ENCODE data around the gene NIPBL.
A peak's percentile ranks its signal among the peaks of the same experiment; 100 is the strongest.
"Not testable (repeated sequence)": the region's sequence is repeated elsewhere in the genome, so short reads cannot be mapped to it uniquely, and the experiment has no call there.

Gene NIPBL

GRCh38 chr5:36901077-36901476 lies 24.5 kb downstream of the NIPBL start:
- not testable (repeated sequence) for H3K27me3 Mint-ChIP-seq; H3K27ac Mint-ChIP-seq; H3K4me3 Mint-ChIP-seq; DNase-seq; ATAC-seq (replicated peaks)
- Mint-ChIP-seq H3K36me3 (peaks cover 23 to 31% of the 10 kb centered on the region in 2 donors), H3K9me3 (peaks cover 7 to 16% of the 10 kb centered on the region in 2 donors), H3K4me1 (peaks cover 37 to 66% of the 10 kb centered on the region in 2 donors)

- DNase-seq (no peak), ATAC-seq (replicated peaks) (no peak)
- H3K27me3 Mint-ChIP-seq = no peaks in the 10 kb centered on the region
- peaks cover 7 to 16% of the 10 kb centered on the region in 2 donors for H3K9me3 Mint-ChIP-seq
- no peak overlapping the region for H3K4me3 Mint-ChIP-seq
- H3K36me3 Mint-ChIP-seq = peaks cover 23 to 31% of the 10 kb centered on the region in 2 donors
- peaks cover 36 to 64% of the 10 kb centered on the region in 2 donors for H3K4me1 Mint-ChIP-seq
- no peak overlapping the region for H3K27ac Mint-ChIP-seq
These were observed 25.3 kb downstream of the NIPBL start for GRCh38 chr5:36901856-36902255.

- Mint-ChIP-seq H3K4me3 (no peak overlapping the region), H3K36me3 (peaks cover 23 to 29% of the 10 kb centered on the region in 2 donors), H3K9me3 (peaks cover 7 to 16% of the 10 kb centered on the region in 2 donors), H3K27me3 (no peaks in the 10 kb centered on the region), H3K4me1 (peaks cover 35 to 64% of the 10 kb centered on the region in 2 donors), H3K27ac (no peak overlapping the region)
- no peak for DNase-seq
- no peak for ATAC-seq (replicated peaks)
These were observed 25.8 kb downstream of the NIPBL start for GRCh38 chr5:36902353-36902752.

- peaks cover 23 to 27% of the 10 kb centered on the region in 2 donors for H3K36me3 Mint-ChIP-seq
- peaks cover 29 to 56% of the 10 kb centered on the region in 2 donors for H3K4me1 Mint-ChIP-seq
- H3K27me3 Mint-ChIP-seq = no peaks in the 10 kb centered on the region
- no peak for ATAC-seq (replicated peaks)
- H3K9me3 Mint-ChIP-seq = peaks cover 7 to 16% of the 10 kb centered on the region in 2 donors
- no peak overlapping the region for H3K4me3 Mint-ChIP-seq
- DNase-seq = no peak
- H3K27ac Mint-ChIP-seq = no peak overlapping the region
These were observed 28.1 kb downstream of the NIPBL start for GRCh38 chr5:36904677-36905076.

- H3K27ac Mint-ChIP-seq = no peak overlapping the region
- H3K27me3 Mint-ChIP-seq = no peaks in the 10 kb centered on the region
- H3K4me3 Mint-ChIP-seq = no peak overlapping the region
These were observed 32.1 kb downstream of the NIPBL start for GRCh38 chr5:36908544-36909260.

GRCh38 chr5:36915653-36916052 lies 39.1 kb downstream of the NIPBL start:
- Mint-ChIP-seq H3K27ac (no peak overlapping the region), H3K36me3 (peaks cover 9 to 12% of the 10 kb centered on the region in 2 donors), H3K9me3 (peaks cover 2 to 3% of the 10 kb centered on the region in 2 donors), H3K4me3 (no peak overlapping the region), H3K4me1 (peaks cover 18 to 36% of the 10 kb centered on the region in 2 donors), H3K27me3 (no peaks in the 10 kb centered on the region)
- ATAC-seq (replicated peaks) (no peak), DNase-seq (no peak)

More at GRCh38 chr5:36908544-36909260, 32.1 kb downstream of the NIPBL start:
- ATAC-seq (replicated peaks) (peak in 1 of 2 donors; percentile 16), DNase-seq (no peak)
- H3K36me3 Mint-ChIP-seq = peaks cover 6 to 7% of the 10 kb centered on the region in 2 donors
- H3K4me1 Mint-ChIP-seq = peaks cover 10 to 31% of the 10 kb centered on the region in 2 donors
- peaks cover 0 to 4% of the 10 kb centered on the region in 2 donors for H3K9me3 Mint-ChIP-seq

GRCh38 chr5:36916614-36917013 lies 40.0 kb downstream of the NIPBL start:
- H3K9me3 Mint-ChIP-seq = not testable (repeated sequence)
- H3K4me1 Mint-ChIP-seq = peaks cover 23 to 46% of the 10 kb centered on the region in 2 donors

GRCh38 chr5:36917358-36917757 lies 40.8 kb downstream of the NIPBL start:
- H3K4me3 Mint-ChIP-seq; H3K27ac Mint-ChIP-seq; DNase-seq; ATAC-seq (replicated peaks); H3K27me3 Mint-ChIP-seq; H3K9me3 Mint-ChIP-seq: not testable (repeated sequence)
- Mint-ChIP-seq H3K36me3 (peaks cover 12 to 13% of the 10 kb centered on the region in 2 donors), H3K4me1 (peaks cover 23 to 50% of the 10 kb centered on the region in 2 donors)

More at GRCh38 chr5:36916614-36917013, 40.0 kb downstream of the NIPBL start:
- peaks cover 12 to 13% of the 10 kb centered on the region in 2 donors for H3K36me3 Mint-ChIP-seq
- not testable (repeated sequence) for ATAC-seq (replicated peaks); DNase-seq; H3K27ac Mint-ChIP-seq; H3K4me3 Mint-ChIP-seq; H3K27me3 Mint-ChIP-seq

- Mint-ChIP-seq H3K4me3 (no peak overlapping the region), H3K4me1 (peaks cover 23 to 46% of the 10 kb centered on the region in 2 donors), H3K36me3 (peaks cover 12 to 13% of the 10 kb centered on the region in 2 donors), H3K9me3 (peaks cover 2 to 3% of the 10 kb centered on the region in 2 donors), H3K27ac (no peak overlapping the region), H3K27me3 (no peaks in the 10 kb centered on the region)
- ATAC-seq (replicated peaks) (no peak), DNase-seq (no peak)
These were observed 42.7 kb downstream of the NIPBL start for GRCh38 chr5:36919238-36919637.

- Mint-ChIP-seq H3K36me3 (peaks cover 12 to 13% of the 10 kb centered on the region in 2 donors), H3K4me1 (peaks cover 23 to 46% of the 10 kb centered on the region in 2 donors), H3K27me3 (no peaks in the 10 kb centered on the region), H3K27ac (no peak overlapping the region), H3K9me3 (peaks cover 2 to 3% of the 10 kb centered on the region in 2 donors), H3K4me3 (no peak overlapping the region)
- no peak for DNase-seq
- ATAC-seq (replicated peaks) = no peak
These were observed 43.1 kb downstream of the NIPBL start for GRCh38 chr5:36919650-36920049.

- ATAC-seq (replicated peaks) (peak in 1 of 2 donors; percentile 53), DNase-seq (no peak)
- peaks cover 5 to 9% of the 10 kb centered on the region in 2 donors for H3K36me3 Mint-ChIP-seq
- no peak overlapping the region for H3K4me3 Mint-ChIP-seq
- no peaks in the 10 kb centered on the region for H3K9me3 Mint-ChIP-seq
- no peaks in the 10 kb centered on the region for H3K27me3 Mint-ChIP-seq
- H3K4me1 Mint-ChIP-seq = peaks cover 22 to 66% of the 10 kb centered on the region in 2 donors
- no peak overlapping the region for H3K27ac Mint-ChIP-seq
These were observed 52.4 kb downstream of the NIPBL start for GRCh38 chr5:36928947-36929346.

- ATAC-seq (replicated peaks) = no peak
- H3K4me3 Mint-ChIP-seq = no peak overlapping the region
- H3K36me3 Mint-ChIP-seq = peaks cover 5 to 9% of the 10 kb centered on the region in 2 donors
- no peak for DNase-seq
- no peaks in the 10 kb centered on the region for H3K27me3 Mint-ChIP-seq
- H3K9me3 Mint-ChIP-seq = no peaks in the 10 kb centered on the region
- H3K4me1 Mint-ChIP-seq = peaks cover 24 to 71% of the 10 kb centered on the region in 2 donors
- no peak overlapping the region for H3K27ac Mint-ChIP-seq
These were observed 52.9 kb downstream of the NIPBL start for GRCh38 chr5:36929438-36929837.

- DNase-seq = no peak
- peaks cover 0 to 4% of the 10 kb centered on the region in 2 donors for H3K36me3 Mint-ChIP-seq
- H3K4me1 Mint-ChIP-seq = peaks cover 23 to 78% of the 10 kb centered on the region in 2 donors
- H3K27me3 Mint-ChIP-seq = no peaks in the 10 kb centered on the region
- no peak overlapping the region for H3K4me3 Mint-ChIP-seq
- H3K27ac Mint-ChIP-seq = no peak overlapping the region
- no peaks in the 10 kb centered on the region for H3K9me3 Mint-ChIP-seq
- no peak for ATAC-seq (replicated peaks)
These were observed 55.5 kb downstream of the NIPBL start for GRCh38 chr5:36932056-36932455.

GRCh38 chr5:36932699-36933098 lies 56.1 kb downstream of the NIPBL start:
- no peak for ATAC-seq (replicated peaks)
- Mint-ChIP-seq H3K9me3 (no peaks in the 10 kb centered on the region), H3K4me1 (peaks cover 23 to 78% of the 10 kb centered on the region in 2 donors), H3K27me3 (no peaks in the 10 kb centered on the region), H3K36me3 (peaks cover 0 to 9% of the 10 kb centered on the region in 2 donors), H3K27ac (no peak overlapping the region), H3K4me3 (no peak overlapping the region)
- no peak for DNase-seq

Measured in stimulated activated naive B cell treated with anti-CD40 and anti-IgM and Interleukin-4, amounts not matched to agents 10 μg/mL and 1 μg/mL and 100 μg/mL, for 72 hours (primary cell).